ENCODE measurements around the gene PFDN1.

PFDN1 gene

GRCh38 chr5:140250386-140250785, 52.5 kb downstream of the PFDN1 start:
- Histone ChIP-seq H3K4me2 (ENCODE audit: low read length) (no peak overlapping the region), H3K9me3 (ENCODE audit: control insufficient read depth, insufficient read depth, low read length) (no peaks in the 10 kb centered on the region), H3K79me2 (ENCODE audit: control insufficient read depth, low read length) (0 out of 2 replicates have a peak, but pooled peaks cover 3% of the 10 kb centered on the region), H3K27ac (ENCODE audit: low read depth, low read length) (no peak overlapping the region), H3K4me1 (ENCODE audit: control insufficient read depth, low read length) (peaks cover 19% of the 10 kb centered on the region), H3F3A (ENCODE audit: control insufficient read depth, insufficient read depth) (no peaks in the 10 kb centered on the region), H4K20me1 (ENCODE audit: control insufficient read depth, insufficient read depth, low read depth, low read length) (no peaks in the 10 kb centered on the region), H3K27me3 (ENCODE audit: control insufficient read depth, low read length) (no peaks in the 10 kb centered on the region), H3K9me2 (replicated peaks; ENCODE audit: control insufficient read depth, low read length) (no peaks in the 10 kb centered on the region), H3K36me3 (ENCODE audit: control insufficient read depth, low read length) (peaks cover 12% of the 10 kb centered on the region; the same call in 1 of the 2 replicates), H3K4me3 (ENCODE audit: low read length) (no peak overlapping the region)
- no peak for TF ChIP-seq EZH2phosphoT487 (IDR thresholded peaks at IDR 0.05; ENCODE audit: borderline replicate concordance, low read length)

GRCh38 chr5:140249536-140249935, 53.4 kb downstream of the PFDN1 start:
- Histone ChIP-seq H3K9me3 (ENCODE audit: control insufficient read depth, insufficient read depth, low read length) (no peaks in the 10 kb centered on the region), H3K79me2 (ENCODE audit: control insufficient read depth, low read length) (0 out of 2 replicates have a peak, but pooled peaks cover 3% of the 10 kb centered on the region), H3K4me2 (ENCODE audit: low read length) (no peak overlapping the region), H3K27me3 (ENCODE audit: control insufficient read depth, low read length) (no peaks in the 10 kb centered on the region), H3F3A (ENCODE audit: control insufficient read depth, insufficient read depth) (no peaks in the 10 kb centered on the region), H4K20me1 (ENCODE audit: control insufficient read depth, insufficient read depth, low read depth, low read length) (no peaks in the 10 kb centered on the region), H3K9me2 (replicated peaks; ENCODE audit: control insufficient read depth, low read length) (no peaks in the 10 kb centered on the region), H3K4me1 (ENCODE audit: control insufficient read depth, low read length) (peaks cover 28% of the 10 kb centered on the region), H3K27ac (ENCODE audit: low read depth, low read length) (no peak overlapping the region), H3K36me3 (ENCODE audit: control insufficient read depth, low read length) (peaks cover 20% of the 10 kb centered on the region), H3K4me3 (ENCODE audit: low read length) (no peak overlapping the region)
- TF ChIP-seq EZH2phosphoT487 (IDR thresholded peaks at IDR 0.05; ENCODE audit: borderline replicate concordance, low read length) (no peak), CTCF (IDR thresholded peaks at IDR 0.05; ENCODE audit: low read depth, low read length, poor library complexity, severe bottlenecking) (no peak)

- Histone ChIP-seq H3K4me2 (ENCODE audit: low read length) (no peak overlapping the region), H3K9me3 (ENCODE audit: control insufficient read depth, insufficient read depth, low read length) (no peaks in the 10 kb centered on the region), H3K36me3 (ENCODE audit: control insufficient read depth, low read length) (peaks cover 21% of the 10 kb centered on the region), H3F3A (ENCODE audit: control insufficient read depth, insufficient read depth) (no peaks in the 10 kb centered on the region), H3K9me2 (replicated peaks; ENCODE audit: control insufficient read depth, low read length) (no peaks in the 10 kb centered on the region), H3K27me3 (ENCODE audit: control insufficient read depth, low read length) (no peaks in the 10 kb centered on the region), H4K20me1 (ENCODE audit: control insufficient read depth, insufficient read depth, low read depth, low read length) (no peaks in the 10 kb centered on the region), H3K79me2 (ENCODE audit: control insufficient read depth, low read length) (0 out of 2 replicates have a peak, but pooled peaks cover 3% of the 10 kb centered on the region), H3K27ac (ENCODE audit: low read depth, low read length) (no peak overlapping the region), H3K4me3 (ENCODE audit: low read length) (no peak overlapping the region), H3K4me1 (ENCODE audit: control insufficient read depth, low read length) (peaks cover 29% of the 10 kb centered on the region)
- no peak for TF ChIP-seq CTCF (IDR thresholded peaks at IDR 0.05; ENCODE audit: low read depth, low read length, poor library complexity, severe bottlenecking)
- TF ChIP-seq EZH2phosphoT487 (IDR thresholded peaks at IDR 0.05; ENCODE audit: borderline replicate concordance, low read length): no peak
Measured at GRCh38 chr5:140248414-140248813, 54.5 kb downstream of the PFDN1 start.

- H3K4me3 ChIP-seq (ENCODE audit: low read length): no peak overlapping the region
- 0 out of 2 replicates have a peak overlapping the region, but pooled peaks have one; percentile 60 for H3K4me2 ChIP-seq (ENCODE audit: low read length)
- peaks cover 29% of the 10 kb centered on the region for H3K4me1 ChIP-seq (ENCODE audit: control insufficient read depth, low read length)
- no peak for TF ChIP-seq EZH2phosphoT487 (IDR thresholded peaks at IDR 0.05; ENCODE audit: borderline replicate concordance, low read length)
- TF ChIP-seq CTCF (IDR thresholded peaks at IDR 0.05; ENCODE audit: low read depth, low read length, poor library complexity, severe bottlenecking): no peak
- H3K79me2 ChIP-seq (ENCODE audit: control insufficient read depth, low read length): 0 out of 2 replicates have a peak, but pooled peaks cover 3% of the 10 kb centered on the region
- peaks cover 21% of the 10 kb centered on the region for H3K36me3 ChIP-seq (ENCODE audit: control insufficient read depth, low read length)
- H3K27ac ChIP-seq (ENCODE audit: low read depth, low read length): no peak overlapping the region
- H3K27me3 ChIP-seq (ENCODE audit: control insufficient read depth, low read length): no peaks in the 10 kb centered on the region
- no peaks in the 10 kb centered on the region for H4K20me1 ChIP-seq (ENCODE audit: control insufficient read depth, insufficient read depth, low read depth, low read length)
- no peaks in the 10 kb centered on the region for H3K9me3 ChIP-seq (ENCODE audit: control insufficient read depth, insufficient read depth, low read length)
- H3F3A ChIP-seq (ENCODE audit: control insufficient read depth, insufficient read depth): no peaks in the 10 kb centered on the region
- no peaks in the 10 kb centered on the region for H3K9me2 ChIP-seq (replicated peaks; ENCODE audit: control insufficient read depth, low read length)
Measured at GRCh38 chr5:140246378-140247122, 56.4 kb downstream of the PFDN1 start.
